Subcutaneous abdominal adipose tissue (tissue), 5 donors: ENCODE measurements around the gene ADIPOR2.
"Not testable (repeated sequence)": the region's sequence is repeated elsewhere in the genome, so short reads cannot be mapped to it uniquely, and the experiment has no call there.

Source experiments
- H3K27ac ChIP-seq: one replicate; pipeline ENCODE4 v1.7.0; 2013; ENCODE audit warnings: low read depth, mild to moderate bottlenecking, inconsistent platforms, low read length, moderate library complexity
- H3K27me3 ChIP-seq, 5 donors: one replicate each; pipeline ENCODE4 v1.7.0; 2013; ENCODE audit warnings: low read length in 5 of 5, inconsistent platforms in 1 of 5; ENCODE audit not compliant: control insufficient read depth in 5 of 5, insufficient read depth in 4 of 5
- H3K36me3 ChIP-seq, 5 donors: one replicate each; pipeline ENCODE4 v1.7.0; 2013; ENCODE audit warnings: low read length in 5 of 5; ENCODE audit not compliant: control insufficient read depth in 5 of 5, insufficient read depth in 5 of 5
- H3K4me1 ChIP-seq, 5 donors: one replicate each; pipeline ENCODE4 v1.7.0; 2013; ENCODE audit warnings: low read length in 5 of 5, mild to moderate bottlenecking in 3 of 5, moderate library complexity in 1 of 5; ENCODE audit not compliant: control insufficient read depth in 5 of 5, insufficient read depth in 5 of 5
- H3K4me3 ChIP-seq, 5 donors: one replicate each; pipeline ENCODE4 v1.7.0; 2013; ENCODE audit warnings: low read length in 5 of 5, low read depth in 1 of 5
- H3K9ac ChIP-seq, 5 donors: one replicate each; pipeline ENCODE4 v1.7.0; 2013; ENCODE audit warnings: low read length in 5 of 5, mild to moderate bottlenecking in 4 of 5, moderate library complexity in 3 of 5
- H3K9me3 ChIP-seq, 5 donors: one replicate each; pipeline ENCODE4 v1.7.0; 2013; ENCODE audit warnings: low read length in 5 of 5; ENCODE audit not compliant: control insufficient read depth in 5 of 5
- donor health status: healthy.
- donor health status: healthy.
- donor health status: healthy.
- donor health status: healthy.
- donor health status: healthy.

Gene ADIPOR2

DNA sequence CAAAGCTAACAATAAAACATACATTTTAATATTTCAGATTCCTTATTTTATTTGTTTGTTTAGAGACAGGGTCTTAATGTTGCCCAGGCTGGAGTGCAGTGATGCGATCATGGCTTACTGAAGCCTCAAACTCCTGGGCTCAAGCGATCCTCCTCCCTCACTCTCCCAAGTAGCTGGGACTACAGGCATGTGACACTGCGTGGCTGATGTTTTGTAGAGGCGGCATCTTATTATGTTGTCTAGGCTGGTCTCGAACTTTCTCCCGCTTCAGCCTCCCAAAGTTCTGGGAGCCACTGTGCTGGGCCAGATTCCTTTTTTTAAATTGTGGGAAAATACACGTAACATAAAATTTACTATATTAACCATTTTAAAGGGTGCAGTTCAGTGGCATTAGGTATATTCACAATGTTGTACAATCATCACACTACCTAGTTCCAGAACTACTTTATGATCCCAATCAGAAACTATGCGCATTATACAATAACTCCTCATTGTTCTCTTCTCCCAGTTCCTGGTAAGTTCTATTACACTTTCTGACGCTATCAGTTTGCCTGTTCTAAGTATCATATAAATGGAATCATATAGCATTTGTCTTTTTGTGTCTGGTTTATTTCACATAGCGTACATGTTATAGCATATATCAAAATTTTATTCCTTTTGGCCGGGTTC lies 40.3 kb downstream of the ADIPOR2 start:
- Histone ChIP-seq H3K4me3 (no peak overlapping the region), H3K9me3 (no peaks in the 10 kb centered on the region), H3K9ac (no peak overlapping the region), H3K4me1 (peaks cover 0 to 18% (median 6%) of the 10 kb centered on the region in 5 donors), H3K27me3 (no peaks in the 10 kb centered on the region), H3K36me3 (peaks cover 0 to 6% (median 3%) of the 10 kb centered on the region in 5 donors), H3K27ac (peak overlapping the region; percentile 0)

GRCh38 chr12:1731688-1732078 lies 40.8 kb downstream of the ADIPOR2 start:
- not testable (repeated sequence) for H3K9me3 ChIP-seq, H3K36me3 ChIP-seq, H3K27me3 ChIP-seq, H3K4me3 ChIP-seq, H3K9ac ChIP-seq
- Histone ChIP-seq H3K27ac (peak overlapping the region; percentile 0), H3K4me1 (peaks cover 0 to 15% (median 6%) of the 10 kb centered on the region in 5 donors)

GRCh38 chr12:1732914-1733313 lies 42.0 kb downstream of the ADIPOR2 start:
- H3K9me3 ChIP-seq, result no peaks in the 10 kb centered on the region
- no peaks in the 10 kb centered on the region for H3K27me3 ChIP-seq
- no peak overlapping the region for H3K4me3 ChIP-seq
- H3K4me1 ChIP-seq, result peaks cover 3 to 16% (median 8%) of the 10 kb centered on the region in 5 donors
- H3K9ac ChIP-seq, result no peak overlapping the region
- no peak overlapping the region for H3K27ac ChIP-seq
- peaks cover 0 to 4% (median 0%) of the 10 kb centered on the region in 5 donors for H3K36me3 ChIP-seq

DNA sequence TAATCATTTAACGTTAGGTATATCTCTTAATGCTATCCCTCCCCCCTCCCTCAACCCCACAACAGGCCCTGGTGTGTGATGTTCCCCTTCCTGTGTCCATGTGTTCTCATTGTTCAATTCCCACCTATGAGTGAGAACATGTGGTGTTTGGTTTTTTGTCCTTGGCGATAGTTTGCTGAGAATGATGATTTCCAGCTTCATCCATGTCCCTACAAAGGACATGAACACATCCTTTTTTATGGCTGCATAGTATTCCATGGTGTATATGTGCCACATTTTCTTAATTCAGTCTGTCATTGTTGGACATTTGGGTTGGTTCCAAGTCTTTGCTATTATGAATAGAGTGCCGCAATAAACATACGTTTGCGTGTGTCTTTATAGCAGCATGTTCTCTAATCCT lies 42.8 kb downstream of the ADIPOR2 start:
- H3K27ac ChIP-seq, H3K9me3 ChIP-seq, H3K27me3 ChIP-seq, H3K9ac ChIP-seq, H3K4me3 ChIP-seq, H3K36me3 ChIP-seq: not testable (repeated sequence)
- peaks cover 3 to 24% (median 15%) of the 10 kb centered on the region in 5 donors for H3K4me1 ChIP-seq

DNA sequence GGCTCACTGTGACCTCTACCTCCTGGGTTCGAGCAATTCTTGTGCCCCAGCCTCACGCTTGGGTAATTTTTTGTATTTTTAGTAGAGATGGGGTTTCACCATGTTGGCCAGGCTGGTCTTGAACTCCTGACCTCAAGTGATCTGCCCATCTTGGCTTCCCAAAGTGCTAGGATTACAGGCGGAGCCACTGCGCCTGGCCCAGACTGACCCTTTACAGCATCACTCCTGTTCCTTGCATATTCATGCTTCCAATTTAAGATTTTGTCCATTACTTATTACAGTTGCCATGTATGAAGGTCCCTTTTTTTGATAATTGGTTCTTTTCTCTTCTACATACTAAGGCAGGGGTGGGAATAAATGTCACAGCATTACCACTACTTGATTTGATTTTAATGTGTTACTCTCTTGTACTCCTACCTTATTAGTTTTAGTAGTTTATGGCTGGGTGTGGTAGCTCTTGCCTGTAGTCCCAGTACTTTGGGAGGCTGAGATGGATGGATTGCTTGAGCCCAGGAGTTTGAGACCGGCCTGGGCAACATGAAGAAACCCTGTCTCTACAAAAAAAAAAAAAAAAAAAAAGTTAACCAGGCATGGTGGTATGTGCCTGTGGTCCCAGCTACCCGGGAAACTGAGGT lies 46.9 kb downstream of the ADIPOR2 start:
- Histone ChIP-seq H3K9ac (peak overlapping the region in 1 of 5 donors; percentile 17), H3K36me3 (peaks cover 0 to 4% (median 0%) of the 10 kb centered on the region in 5 donors), H3K27me3 (no peaks in the 10 kb centered on the region), H3K4me1 (peaks cover 3 to 43% (median 39%) of the 10 kb centered on the region in 5 donors), H3K27ac (peak overlapping the region; percentile 35), H3K4me3 (no peak overlapping the region), H3K9me3 (no peaks in the 10 kb centered on the region)

DNA sequence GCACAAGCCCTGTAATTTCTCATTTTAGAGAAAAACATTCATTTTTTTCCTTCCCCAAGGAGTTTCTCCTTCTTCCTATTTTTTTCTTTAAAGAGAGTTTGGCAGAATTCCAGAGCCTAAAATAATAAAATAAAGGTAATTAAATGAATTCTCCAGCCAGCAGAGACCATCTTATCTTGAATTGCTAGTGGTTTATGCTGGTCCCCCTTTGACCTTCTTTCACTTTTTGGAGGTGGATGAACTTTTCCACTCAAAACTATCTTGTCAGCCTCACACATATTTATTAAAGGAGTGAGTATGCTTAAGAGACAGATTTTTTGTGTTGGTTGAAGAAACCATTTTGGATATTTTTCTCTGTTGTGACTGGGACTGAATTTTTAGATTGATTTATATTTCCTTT lies 47.6 kb downstream of the ADIPOR2 start:
- Histone ChIP-seq H3K4me3 (no peak overlapping the region), H3K27me3 (no peaks in the 10 kb centered on the region), H3K36me3 (no peaks in the 10 kb centered on the region), H3K9ac (peak overlapping the region in 1 of 5 donors; percentile 17), H3K27ac (peak overlapping the region; percentile 35), H3K9me3 (no peaks in the 10 kb centered on the region), H3K4me1 (peaks cover 3 to 43% (median 42%) of the 10 kb centered on the region in 5 donors)

GRCh38 chr12:1739368-1739767 lies 48.5 kb downstream of the ADIPOR2 start:
- no peak overlapping the region for H3K9ac ChIP-seq
- H3K27me3 ChIP-seq, result no peaks in the 10 kb centered on the region
- no peak overlapping the region for H3K4me3 ChIP-seq
- H3K4me1 ChIP-seq, result peaks cover 3 to 43% (median 42%) of the 10 kb centered on the region in 5 donors
- peak overlapping the region; percentile 35 for H3K27ac ChIP-seq
- no peaks in the 10 kb centered on the region for H3K9me3 ChIP-seq
- H3K36me3 ChIP-seq, result no peaks in the 10 kb centered on the region

DNA sequence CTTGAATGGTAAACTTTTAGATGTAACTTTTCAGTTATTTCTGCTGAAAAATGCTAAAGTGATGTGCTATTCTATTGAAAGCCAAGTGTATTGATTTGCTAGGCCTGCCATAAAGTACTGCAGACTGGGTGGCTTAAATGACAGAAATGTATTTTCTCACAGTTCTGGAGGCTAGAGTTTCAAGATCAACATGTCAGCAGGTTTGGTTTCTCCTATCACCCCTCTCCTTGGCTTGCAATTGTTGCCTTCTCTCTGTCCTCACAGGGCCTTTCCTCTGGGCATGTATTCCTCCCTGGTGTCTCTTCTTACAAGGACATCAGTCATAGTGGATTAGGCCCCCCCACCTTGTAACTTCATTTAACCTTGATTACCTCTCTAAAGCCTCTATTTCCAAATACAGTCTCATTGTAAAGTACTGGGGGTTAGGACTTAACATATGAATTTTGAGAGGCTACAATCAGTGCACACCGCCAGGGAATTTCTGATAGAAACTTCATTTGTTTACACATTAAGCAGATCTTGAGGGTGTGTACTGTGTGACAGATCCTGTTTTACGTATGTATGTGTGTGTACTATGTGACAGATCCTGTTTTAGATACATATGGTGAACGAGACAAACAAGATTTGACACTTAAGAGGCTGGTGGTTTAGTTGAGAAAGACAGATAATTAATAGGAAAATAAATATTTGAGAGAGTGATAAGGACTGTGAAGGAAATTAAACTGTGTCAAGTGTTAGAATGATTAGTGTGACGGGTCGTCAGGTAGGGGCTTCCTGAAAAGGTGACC lies 49.5 kb downstream of the ADIPOR2 start:
- Histone ChIP-seq H3K4me1 (peaks cover 3 to 46% (median 42%) of the 10 kb centered on the region in 5 donors), H3K9ac (peak overlapping the region in 1 of 5 donors; percentile 6), H3K36me3 (no peaks in the 10 kb centered on the region), H3K4me3 (no peak overlapping the region), H3K9me3 (no peaks in the 10 kb centered on the region), H3K27ac (peak overlapping the region; percentile 57), H3K27me3 (no peaks in the 10 kb centered on the region)

DNA sequence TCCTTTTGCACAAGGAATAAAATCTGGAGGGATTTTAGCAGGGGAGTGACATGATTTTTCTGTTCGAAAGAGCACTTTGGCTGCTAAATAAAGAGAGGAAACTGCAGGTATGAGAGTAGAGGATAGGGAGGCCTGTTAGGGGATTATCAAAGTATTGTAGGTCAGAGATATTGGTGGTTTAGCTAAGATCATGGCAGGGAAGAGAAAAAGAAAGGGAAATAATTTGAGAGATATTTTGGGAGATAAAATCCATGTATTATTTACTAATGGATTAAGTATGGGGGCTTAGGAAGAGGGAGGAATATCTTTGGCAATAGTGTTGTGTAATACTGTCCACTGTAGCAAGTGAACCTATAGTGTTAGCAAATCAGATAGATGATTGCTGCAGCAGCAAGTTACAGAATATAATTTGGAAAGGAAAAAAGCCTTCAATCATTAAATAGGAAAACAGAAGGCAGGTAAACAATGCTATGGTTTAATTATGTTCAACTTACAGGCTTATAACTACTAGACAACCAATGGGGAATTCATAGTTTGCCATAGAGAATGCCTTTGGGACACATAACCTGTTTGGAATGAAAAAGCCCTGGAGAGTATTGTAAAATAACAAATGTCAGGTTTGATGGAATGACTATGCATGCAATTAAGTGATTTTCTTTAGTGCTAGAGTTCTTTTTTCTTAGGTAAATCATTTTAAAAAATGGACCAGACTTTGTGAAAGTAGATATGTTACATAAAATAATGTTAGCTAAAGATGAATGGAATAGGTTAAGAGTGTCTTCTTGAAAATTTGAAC lies 50.5 kb downstream of the ADIPOR2 start:
- Histone ChIP-seq H3K4me1 (peaks cover 3 to 50% (median 42%) of the 10 kb centered on the region in 5 donors), H3K27ac (peak overlapping the region; percentile 57), H3K27me3 (no peaks in the 10 kb centered on the region), H3K36me3 (no peaks in the 10 kb centered on the region), H3K9me3 (no peaks in the 10 kb centered on the region), H3K9ac (peak overlapping the region in 1 of 5 donors; percentile 6), H3K4me3 (no peak overlapping the region)
